Neural crest cell (in vitro differentiated cells): ENCODE measurements around the gene PYGL. TPM values are rescaled to one million over a fixed set of nuclear protein-coding genes. Genes with fewer than 3 reads are reported as not detected.
"Not testable (repeated sequence)": the region's sequence is repeated elsewhere in the genome, so short reads cannot be mapped to it uniquely, and the experiment has no call there.

ENCODE experiments used
- DNase-seq: peaks from one replicate; pipeline ENCODE4 v3.0.0; 2021; ENCODE audit warnings: low read depth, mixed read lengths, low spot score
- H3K27ac Mint-ChIP-seq: one replicate; pipeline ENCODE4 v1.8.0; 2021; ENCODE audit warnings: mild to moderate bottlenecking, mixed read lengths; ENCODE audit not compliant: unreplicated experiment
- H3K27me3 Mint-ChIP-seq: 2 replicates; pipeline ENCODE4 v1.8.0; 2021; ENCODE audit warnings: low read depth, mild to moderate bottlenecking, mixed read lengths
- H3K36me3 Mint-ChIP-seq: 2 replicates; pipeline ENCODE4 v1.8.0; 2021; ENCODE audit warnings: low read depth, mild to moderate bottlenecking, mixed read lengths
- H3K4me1 Mint-ChIP-seq: 2 replicates; pipeline ENCODE4 v1.8.0; 2021; ENCODE audit warnings: mixed read lengths
- H3K4me3 Mint-ChIP-seq: one replicate; pipeline ENCODE4 v1.8.0; 2021; ENCODE audit warnings: mild to moderate bottlenecking, mixed read lengths
- H3K9me3 Mint-ChIP-seq: 2 replicates; pipeline ENCODE4 v1.8.0; 2021; ENCODE audit warnings: mixed read lengths
- CTCF ChIP-seq: fragments of 200-600 bp; sonication (generic); conservative IDR thresholded peaks from 2 replicates; pipeline ENCODE4 v1.5.0; 2021; ENCODE audit warnings: antibody characterized with exemption, mild to moderate bottlenecking
- total RNA-seq: library from RNA; stranded (reverse); gene quantifications from 2 replicates; pipeline ENCODE4 v1.2.1, GENCODE V29; 2021

The PYGL gene
- total RNA-seq, 1 donor from 2014 or later, result 45.3 TPM

- no peak for DNase-seq
- H3K9me3 Mint-ChIP-seq, result no peaks in the 10 kb centered on the region
- H3K27me3 Mint-ChIP-seq, result no peaks in the 10 kb centered on the region
- H3K4me3 Mint-ChIP-seq, result no peak overlapping the region
- peaks cover 16% of the 10 kb centered on the region for H3K36me3 Mint-ChIP-seq
- H3K27ac Mint-ChIP-seq, result peak overlapping the region; percentile 76
- peaks cover 32% of the 10 kb centered on the region for H3K4me1 Mint-ChIP-seq
- TF ChIP-seq CTCF, result no peak
Observed at GRCh38 chr14:50910495-50911420, 33.5 kb downstream of the PYGL start.

DNA sequence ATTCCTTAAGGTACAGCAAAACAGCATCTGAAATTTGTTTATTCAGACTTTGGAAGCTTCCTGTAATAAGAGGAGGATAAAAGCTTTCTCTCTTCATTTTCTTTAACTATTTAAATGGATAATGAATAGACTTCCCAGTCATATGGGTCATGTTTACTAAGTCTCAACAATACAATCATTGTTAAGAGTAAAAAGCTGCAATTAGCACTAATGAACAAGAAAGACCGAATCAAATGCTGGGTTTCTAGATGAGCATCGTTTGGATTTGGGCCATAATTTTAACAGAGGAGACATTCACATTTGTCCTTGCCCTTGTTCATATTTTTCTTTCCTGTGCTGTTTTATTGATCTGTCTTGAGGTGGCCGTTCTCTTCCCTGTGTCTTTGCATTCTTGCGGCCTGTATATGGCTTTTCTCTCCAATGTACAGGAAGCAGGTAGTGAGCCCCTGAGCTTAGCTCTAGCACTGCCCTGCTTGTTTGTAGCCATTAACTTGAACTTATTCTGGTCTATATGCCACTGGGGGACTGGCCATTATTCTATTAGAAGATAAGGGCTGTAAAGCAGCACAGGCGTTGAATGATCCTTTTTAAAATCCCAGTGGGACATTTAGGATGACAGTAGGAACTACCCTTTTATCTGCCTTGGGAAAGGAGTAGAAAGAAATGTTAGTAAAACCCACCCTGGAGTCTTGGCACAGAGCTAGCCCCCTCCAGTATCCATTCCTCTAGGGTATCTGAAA is 37.8 kb downstream of the PYGL start:
- no peak for TF ChIP-seq CTCF
- peaks cover 24% of the 10 kb centered on the region for H3K36me3 Mint-ChIP-seq
- H3K27me3 Mint-ChIP-seq, result no peaks in the 10 kb centered on the region
- no peak for DNase-seq
- H3K4me1 Mint-ChIP-seq, result peaks cover 29% of the 10 kb centered on the region
- no peak overlapping the region for H3K27ac Mint-ChIP-seq
- H3K9me3 Mint-ChIP-seq, result peaks cover 6% of the 10 kb centered on the region
- H3K4me3 Mint-ChIP-seq, result no peak overlapping the region

GRCh38 chr14:50904719-50905118 is 39.6 kb downstream of the PYGL start:
- peaks cover 18% of the 10 kb centered on the region for H3K36me3 Mint-ChIP-seq
- H3K27ac Mint-ChIP-seq, result no peak overlapping the region
- H3K4me1 Mint-ChIP-seq, result peaks cover 16% of the 10 kb centered on the region
- no peak overlapping the region for H3K4me3 Mint-ChIP-seq
- no peak for TF ChIP-seq CTCF
- no peak for DNase-seq
- peaks cover 6% of the 10 kb centered on the region for H3K9me3 Mint-ChIP-seq
- no peaks in the 10 kb centered on the region for H3K27me3 Mint-ChIP-seq

DNA sequence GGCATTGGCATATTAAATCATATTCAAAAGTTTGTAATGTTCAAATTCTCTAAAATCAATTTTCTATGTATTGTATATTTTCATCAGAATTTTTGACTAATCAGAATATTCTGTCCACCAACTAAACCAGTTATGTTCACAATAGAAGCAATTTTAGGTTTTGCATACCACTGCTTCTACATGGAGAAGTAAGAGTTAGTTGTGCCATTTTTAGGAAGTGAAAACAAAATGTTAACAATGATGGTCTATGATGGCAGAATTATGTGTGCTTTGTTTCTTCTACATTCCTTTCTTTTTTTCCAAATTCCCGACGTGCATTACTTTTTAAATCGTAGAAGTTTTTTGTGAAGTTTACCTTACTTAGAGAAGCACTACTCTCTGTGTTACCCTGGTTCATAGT is 42.9 kb downstream of the PYGL start:
- Mint-ChIP-seq H3K36me3 (peaks cover 11% of the 10 kb centered on the region), H3K27ac (no peak overlapping the region), H3K4me1 (peaks cover 2% of the 10 kb centered on the region), H3K9me3 (peaks cover 6% of the 10 kb centered on the region), H3K27me3 (no peaks in the 10 kb centered on the region), H3K4me3 (no peak overlapping the region)
- no peak for DNase-seq
- TF ChIP-seq CTCF, result no peak

DNA sequence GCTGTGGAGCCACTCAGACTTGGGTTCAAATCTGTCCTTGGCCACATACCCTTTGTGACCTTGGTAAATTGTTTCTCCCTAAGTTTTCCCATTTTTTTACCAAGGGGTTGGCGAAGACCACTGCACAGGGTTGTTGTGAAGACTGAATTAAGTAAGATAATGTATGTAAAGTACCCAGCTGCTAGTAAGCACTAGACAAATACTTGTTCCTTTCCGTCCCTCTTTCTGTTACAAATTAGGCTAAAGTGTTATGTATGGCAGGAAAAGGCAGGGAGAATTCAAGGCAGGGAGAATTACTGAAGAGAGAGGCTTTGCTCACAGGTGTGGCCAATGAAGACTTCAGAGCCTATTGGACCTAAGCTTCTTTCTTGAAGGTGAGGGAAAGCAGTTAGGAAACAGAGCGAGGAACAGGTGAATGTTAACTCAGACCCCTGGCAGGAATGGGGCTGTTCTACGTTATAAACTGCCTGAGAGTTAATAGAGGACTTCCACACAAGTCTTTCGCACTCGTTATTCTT is 46.6 kb downstream of the PYGL start:
- no peak for TF ChIP-seq CTCF
- Mint-ChIP-seq H3K9me3 (no peaks in the 10 kb centered on the region), H3K4me3 (no peak overlapping the region), H3K36me3 (no peaks in the 10 kb centered on the region), H3K27ac (no peak overlapping the region), H3K4me1 (no peaks in the 10 kb centered on the region), H3K27me3 (no peaks in the 10 kb centered on the region)
- DNase-seq, result no peak

DNA sequence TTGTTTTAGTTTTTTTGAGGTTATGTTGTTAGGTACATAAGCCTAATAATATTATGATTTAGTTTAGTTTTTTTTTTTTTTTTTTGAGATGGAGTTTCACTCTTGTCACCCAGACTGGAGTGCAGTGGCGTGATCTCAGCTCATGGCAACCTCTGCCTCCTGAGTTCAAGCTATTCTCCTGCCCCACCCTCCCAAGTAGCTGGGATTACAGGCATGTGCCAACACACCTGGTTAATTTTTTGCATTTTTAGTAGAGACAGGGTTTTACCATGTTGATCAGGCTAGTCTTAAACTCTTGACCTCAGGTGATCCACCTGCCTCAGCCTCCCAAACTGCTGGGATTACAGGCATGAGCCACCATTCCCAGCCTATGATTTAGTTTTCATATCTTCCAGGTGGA is 47.3 kb downstream of the PYGL start:
- not testable (repeated sequence) for H3K36me3 Mint-ChIP-seq, H3K4me1 Mint-ChIP-seq, H3K27me3 Mint-ChIP-seq, DNase-seq, H3K4me3 Mint-ChIP-seq, H3K27ac Mint-ChIP-seq, H3K9me3 Mint-ChIP-seq

- not testable (repeated sequence) for DNase-seq, H3K4me3 Mint-ChIP-seq, H3K27me3 Mint-ChIP-seq, H3K9me3 Mint-ChIP-seq, H3K4me1 Mint-ChIP-seq, H3K27ac Mint-ChIP-seq, H3K36me3 Mint-ChIP-seq
Observed at GRCh38 chr14:50896421-50896820, 47.9 kb downstream of the PYGL start.
